Midbrain (tissue), 1 donor: Measurements from ENCODE around the gene TBC1D13.
A peak's percentile ranks its signal among the peaks of the same experiment; 100 is the strongest.
"Not testable (repeated sequence)": the region's sequence is repeated elsewhere in the genome, so short reads cannot be mapped to it uniquely, and the experiment has no call there.

Experiments
- DNase-seq: peaks from one replicate; lab custom pipeline; 2025; lab: John Stamatoyannopoulos, UW

The TBC1D13 gene

DNA sequence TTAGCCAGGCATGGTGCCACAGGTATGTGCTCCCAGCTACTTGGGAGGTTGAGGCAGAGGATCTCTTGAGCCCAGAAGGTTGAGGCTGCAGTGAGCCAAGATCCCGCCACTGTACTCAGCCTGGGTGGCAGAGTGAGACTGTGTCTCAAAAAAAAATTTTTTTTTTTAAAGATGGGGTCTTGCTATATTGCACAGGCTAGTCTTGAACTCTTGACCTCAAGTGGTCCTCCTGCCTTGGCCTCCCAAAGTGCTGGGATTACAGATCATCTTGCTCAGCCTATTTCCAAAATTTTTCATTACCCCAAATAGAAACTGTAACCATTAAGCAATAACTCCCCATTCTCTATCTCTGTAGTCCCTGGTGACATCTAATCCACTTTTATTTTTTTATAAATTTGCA, 4.4 kb upstream of the TBC1D13 start:
- DNase-seq = no peak

DNA sequence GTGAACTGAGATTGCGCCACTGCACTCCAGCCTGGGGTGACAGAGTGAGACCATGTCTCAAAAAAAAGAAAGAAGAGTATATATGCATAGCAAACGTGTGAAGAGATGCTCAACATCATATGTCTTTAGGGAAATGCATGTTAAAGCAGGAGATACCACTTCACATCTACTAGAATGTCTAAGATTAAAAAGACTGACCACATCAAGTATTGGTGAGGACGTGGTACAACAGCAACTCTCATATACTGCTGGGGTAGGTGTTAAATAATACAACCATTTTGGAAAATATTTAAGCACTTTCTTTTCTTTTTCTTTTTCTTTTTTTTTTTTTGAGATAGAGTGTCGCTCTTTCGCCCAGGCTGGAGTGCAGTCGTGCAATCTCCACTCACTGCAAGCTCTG, 1.6 kb upstream of the TBC1D13 start:
- no peak for DNase-seq

DNA sequence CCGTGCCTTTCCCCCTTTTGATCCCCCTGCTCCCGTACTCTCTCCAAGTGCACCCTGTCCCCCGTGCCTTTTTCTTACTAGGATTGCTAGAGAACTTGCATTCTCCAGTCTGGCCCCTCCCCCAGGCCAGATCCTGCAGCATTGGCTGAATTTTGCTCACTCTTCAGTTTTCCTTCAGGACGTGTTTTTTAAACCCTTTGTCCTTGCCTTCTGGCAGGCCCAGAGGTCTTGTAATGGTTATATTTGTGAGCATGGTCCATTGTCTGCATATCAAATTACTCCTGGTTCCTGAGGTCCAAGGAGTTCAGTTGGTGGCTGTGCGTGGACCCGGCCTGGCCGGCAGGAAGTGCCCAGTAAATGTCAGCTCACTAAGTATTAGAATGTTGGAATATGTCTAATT, 606 bp downstream of the TBC1D13 start:
- no peak for DNase-seq

DNA sequence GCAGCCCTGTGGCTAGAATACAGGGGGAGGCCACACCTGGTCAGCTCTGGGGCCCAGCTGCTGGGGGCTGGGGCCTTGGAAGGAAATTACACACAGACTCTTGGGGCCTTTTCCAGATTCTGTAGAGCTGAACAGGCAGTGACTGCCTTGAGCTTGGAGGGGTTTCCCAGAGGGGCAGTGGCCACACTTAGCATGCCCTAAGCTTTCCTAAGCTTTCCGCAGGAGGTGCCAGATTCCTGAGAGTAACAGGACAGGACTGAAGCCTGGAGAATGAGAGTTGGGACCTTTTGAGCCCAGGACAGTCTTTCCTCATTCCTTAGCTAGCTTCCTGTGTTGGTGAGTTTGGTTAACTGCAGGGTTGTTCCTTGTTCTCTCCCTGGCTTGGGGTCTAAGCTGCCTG, 1.4 kb downstream of the TBC1D13 start:
- no peak for DNase-seq

DNA sequence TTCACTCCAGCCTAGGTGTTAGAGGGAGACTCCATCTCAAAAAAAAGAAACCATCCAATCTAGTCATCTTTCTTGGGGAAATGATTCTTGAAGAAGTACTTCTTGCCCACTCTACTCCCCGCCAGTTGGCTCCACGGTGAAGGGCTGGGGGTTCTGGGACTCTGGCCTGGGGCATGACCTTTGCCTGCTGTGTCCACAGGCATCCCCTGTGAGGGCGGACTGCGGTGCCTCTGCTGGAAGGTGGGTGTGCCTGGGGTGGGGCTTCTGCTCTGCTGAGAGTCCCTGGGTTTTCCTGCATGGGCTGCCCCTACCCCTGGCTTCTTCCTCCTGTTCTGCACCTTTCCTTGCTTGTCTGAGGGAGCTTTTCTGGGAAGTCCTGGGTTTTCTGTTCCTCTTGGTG, 3.5 kb downstream of the TBC1D13 start:
- no peak for DNase-seq

DNA sequence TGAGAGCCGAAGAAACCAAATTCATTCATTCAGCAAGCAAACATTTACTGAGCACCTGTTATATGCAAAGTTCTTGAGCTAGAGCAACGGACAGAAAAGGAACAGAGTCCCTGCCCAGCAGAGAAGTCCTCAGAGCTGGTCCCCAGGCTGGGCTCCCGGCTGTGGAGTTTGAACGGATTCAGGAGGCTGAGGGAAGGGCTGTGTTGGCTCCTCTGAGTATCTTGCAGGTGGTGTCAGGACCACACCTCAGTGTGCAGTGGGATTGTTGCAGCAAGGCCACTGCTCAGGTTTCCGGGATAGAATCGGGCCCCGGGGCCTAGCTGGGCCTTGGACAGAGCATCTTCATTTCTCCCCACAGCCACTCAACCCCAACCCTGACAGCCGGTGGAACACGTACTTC, 5.1 kb downstream of the TBC1D13 start:
- no peak for DNase-seq

DNA sequence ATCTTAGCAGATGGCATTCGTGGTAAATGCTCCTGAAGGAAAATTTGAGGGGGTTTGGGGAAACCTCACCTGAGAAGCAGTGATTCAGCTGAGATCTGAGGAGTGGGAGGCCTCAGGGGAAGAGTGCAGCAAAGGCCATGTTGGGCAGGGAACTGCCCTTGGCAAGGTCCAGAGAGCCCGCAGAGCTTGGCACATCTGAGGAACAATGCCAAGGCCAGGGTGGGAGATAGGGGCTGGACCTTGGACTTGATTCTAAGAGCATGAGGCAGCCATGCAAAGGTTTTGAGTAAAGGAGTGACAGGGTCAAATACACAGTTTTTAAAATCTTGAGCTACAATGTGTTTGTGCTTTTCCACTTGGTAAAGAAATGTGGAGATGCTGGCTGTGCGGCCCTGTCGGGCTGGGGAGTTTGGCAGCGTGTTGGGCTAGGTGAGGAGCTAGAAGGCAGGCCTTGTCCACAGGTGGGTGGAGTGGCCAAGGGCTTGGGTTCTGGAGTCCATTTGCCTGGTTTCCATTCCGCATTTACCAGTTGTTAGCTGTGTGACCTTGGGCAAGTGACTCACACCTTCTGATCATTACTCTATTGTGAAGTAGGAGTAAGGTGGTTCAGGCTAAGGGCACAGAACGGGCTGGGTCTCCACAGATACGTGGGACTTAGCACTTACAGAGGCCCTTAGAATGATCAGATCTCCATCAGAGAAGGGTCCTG, 6.1 kb downstream of the TBC1D13 start:
- no peak for DNase-seq

DNA sequence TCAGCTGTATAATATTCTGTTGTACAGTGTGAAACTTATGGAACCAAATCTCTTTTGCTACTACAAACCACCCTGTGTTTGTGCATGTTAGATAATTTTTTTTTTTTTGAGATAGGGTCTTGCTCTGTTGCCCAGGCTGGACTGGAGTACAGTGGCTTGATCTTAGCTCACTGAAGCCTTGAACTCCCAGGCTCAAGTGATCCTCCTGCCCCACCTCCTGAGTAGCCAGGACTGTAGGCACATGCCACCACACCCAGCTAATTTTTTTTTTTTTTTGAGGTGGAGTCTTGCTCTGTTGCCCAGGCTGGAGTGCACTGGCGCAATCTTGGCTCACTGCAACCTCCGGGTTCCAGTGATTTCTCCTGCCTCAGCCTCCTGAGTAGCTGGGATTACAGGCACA, 7.9 kb downstream of the TBC1D13 start:
- not testable (repeated sequence) for DNase-seq

DNA sequence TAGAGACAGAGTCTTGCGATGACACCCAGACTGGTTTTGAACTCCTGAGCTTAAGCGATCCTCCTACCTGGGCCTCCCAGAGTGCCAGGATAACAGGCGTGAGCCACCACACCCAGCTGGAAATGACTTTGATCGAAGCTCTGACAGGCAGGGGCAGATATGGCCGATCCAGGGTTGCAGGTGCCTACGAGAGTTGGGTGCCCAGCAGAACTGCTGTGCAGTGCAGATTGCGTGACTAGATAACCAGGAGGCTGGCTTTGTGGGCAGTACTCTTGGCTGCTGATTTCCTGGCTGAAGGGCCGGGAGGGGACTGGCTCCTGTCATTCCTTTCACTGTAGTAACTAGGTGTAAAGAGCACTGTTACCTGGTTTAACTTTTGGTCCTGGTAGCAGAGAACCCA, 11.8 kb downstream of the TBC1D13 start:
- DNase-seq = no peak

DNA sequence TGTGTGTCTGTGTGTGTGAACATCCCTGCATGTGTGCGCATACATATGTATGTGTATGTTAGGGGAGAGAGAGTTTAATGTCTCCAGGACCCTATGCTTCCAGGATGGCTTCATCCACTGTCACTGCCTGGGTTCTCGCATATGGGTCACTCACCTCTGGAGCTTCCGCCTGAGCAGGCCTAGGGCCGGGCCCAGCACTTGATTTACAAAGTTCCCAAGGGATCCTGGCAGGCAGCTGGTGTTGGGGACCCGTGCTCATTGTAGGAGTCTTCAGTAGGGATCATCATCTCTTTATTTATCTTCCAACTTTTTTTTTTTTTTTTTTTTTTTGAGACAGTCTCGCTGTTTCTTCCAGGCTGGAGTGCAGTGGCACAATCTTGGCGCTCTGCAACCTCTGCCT, 13.0 kb downstream of the TBC1D13 start:
- DNase-seq = no peak

DNA sequence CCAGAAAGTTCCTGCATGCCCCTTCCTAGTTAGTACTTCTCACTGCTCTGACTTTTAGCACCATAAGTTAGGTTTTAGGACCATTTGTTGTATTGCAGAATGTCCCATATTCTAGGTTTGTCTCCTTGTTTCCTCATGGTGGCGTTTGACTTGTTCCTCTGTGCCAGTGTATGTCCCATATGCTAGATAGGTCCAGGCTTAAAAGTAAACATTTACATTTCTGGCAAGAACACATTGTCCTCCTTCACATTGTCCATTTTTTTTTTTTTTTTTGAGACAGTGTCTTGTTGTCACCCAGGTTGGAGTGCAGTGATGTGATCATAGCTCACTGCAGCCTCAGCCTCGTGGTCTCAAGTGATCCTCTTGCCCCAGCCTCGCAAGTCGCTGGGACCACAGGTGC, 15.4 kb downstream of the TBC1D13 start:
- DNase-seq = no peak

DNA sequence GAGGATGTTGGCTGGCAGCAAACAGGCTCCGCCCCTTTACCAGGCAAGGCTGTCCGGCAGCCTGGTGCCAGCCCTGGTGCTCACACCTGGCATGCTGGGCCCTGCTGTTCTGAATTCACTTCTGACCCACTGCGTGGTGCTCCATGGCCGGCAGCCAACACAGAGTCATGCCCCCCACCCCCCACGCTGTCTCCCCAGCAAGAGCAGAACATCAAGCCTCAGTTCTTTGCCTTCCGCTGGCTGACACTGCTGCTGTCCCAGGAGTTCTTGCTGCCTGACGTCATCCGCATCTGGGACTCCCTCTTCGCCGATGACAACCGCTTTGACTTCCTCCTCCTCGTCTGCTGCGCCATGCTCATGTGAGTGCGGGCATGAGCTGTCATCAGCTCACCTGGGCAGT, 18.6 kb downstream of the TBC1D13 start:
- DNase-seq = peak; percentile 42

DNA sequence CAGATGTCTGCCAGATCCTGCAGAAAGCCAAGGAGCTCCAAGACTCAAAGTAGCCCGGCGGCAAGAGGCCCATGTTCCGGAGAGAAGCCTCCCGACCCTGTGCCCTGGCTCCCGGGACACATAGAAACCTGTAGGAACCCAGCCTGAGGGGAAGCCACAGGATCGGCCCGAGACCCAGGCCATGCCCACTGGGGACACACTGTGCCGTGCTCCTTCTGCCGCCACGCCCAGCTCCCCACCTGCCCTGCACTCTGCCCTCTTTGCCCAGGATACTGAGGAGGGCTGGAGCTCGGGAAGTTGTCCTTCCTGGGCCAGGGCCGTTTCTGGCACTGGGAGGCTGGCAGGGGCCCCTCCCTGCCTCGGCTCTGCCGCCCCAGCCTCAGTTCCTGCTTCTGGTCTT, 20.8 kb downstream of the TBC1D13 start:
- no peak for DNase-seq

DNA sequence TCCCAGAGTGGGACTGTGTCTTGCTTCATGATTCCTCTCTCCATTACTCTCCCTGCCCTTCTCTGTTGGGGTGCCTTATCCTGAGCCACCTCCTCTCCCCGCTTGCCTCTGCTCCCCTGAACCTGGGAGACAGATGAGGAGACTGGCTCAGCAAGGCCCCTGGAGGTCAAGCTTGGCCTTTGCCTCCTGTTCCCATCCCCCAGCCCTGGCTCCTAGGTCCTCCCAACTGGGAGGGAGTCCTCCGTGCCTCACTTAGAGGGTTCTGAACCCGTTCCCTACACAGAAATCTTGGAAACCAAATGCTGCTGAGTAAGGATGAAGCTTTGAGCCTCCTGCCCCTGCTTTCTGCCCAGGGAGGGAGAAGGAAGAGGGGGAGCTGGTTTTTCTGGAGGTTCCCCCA, 21.5 kb downstream of the TBC1D13 start:
- no peak for DNase-seq

DNA sequence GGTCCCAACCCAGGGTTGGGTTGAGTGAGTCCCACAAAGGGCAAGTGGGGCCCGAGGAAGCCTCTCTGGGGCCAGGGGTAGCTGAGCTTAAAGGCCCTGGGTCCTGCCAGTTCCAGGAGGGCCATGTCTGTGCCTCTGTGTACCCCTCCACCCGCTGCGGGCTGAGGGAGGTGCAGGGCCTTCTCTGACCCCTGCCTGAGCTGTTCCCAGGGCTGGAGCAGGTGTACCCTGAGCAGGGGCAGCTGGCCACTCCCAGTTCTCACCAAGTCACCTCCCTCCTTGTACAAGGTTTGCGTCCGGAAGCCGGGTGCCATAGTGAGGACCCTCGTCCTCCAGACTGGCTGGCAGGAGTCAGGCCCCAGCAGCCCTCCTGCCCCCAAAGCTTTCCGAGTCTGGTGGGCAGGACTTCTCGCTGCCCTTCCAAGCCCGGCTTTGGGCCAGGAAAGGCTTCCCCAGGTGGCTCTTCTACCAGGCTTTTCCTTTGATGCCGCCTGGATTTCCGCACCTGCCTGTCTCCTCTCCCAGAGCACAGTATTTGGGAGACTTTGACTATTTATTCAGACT, 22.1 kb downstream of the TBC1D13 start:
- no peak for DNase-seq

DNA sequence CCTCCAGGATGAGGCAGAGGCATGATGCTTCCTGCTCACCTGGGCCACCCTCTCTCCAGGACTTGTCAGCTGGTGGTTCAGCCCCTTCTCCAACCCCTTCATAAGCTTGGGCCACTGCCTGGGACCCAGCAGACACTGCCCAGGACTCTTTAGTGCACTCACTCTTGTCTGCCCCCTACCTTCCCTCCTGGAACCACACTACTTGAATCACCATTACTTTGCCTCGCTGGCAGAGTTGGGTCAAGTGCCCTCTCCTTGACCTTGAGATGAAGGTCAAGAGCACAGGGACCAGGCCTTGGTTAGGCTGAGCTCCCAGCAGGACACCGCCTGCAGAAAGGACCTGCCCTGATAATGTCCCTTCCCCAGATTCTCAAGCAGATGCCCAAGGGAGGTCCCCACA, 22.8 kb downstream of the TBC1D13 start:
- no peak for DNase-seq

DNA sequence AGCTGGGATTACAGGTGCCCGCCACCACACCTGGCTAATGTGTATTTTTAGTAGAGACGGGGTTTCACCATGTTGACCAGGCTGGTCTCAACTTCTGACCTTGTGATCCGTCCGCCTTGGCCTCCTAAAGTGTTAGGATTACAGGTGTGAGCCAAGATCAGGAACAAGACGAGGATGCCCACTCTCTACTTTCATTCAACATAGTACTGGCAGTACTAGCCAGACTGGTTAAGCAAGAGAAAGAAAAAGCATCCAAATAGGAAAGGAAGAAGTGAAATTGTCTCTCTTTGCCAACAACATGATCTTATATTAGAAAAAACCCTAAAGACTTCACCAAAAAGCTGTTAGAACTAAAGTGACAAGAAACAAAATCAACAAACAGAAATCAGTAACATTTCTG, 23.8 kb downstream of the TBC1D13 start:
- DNase-seq = no peak

DNA sequence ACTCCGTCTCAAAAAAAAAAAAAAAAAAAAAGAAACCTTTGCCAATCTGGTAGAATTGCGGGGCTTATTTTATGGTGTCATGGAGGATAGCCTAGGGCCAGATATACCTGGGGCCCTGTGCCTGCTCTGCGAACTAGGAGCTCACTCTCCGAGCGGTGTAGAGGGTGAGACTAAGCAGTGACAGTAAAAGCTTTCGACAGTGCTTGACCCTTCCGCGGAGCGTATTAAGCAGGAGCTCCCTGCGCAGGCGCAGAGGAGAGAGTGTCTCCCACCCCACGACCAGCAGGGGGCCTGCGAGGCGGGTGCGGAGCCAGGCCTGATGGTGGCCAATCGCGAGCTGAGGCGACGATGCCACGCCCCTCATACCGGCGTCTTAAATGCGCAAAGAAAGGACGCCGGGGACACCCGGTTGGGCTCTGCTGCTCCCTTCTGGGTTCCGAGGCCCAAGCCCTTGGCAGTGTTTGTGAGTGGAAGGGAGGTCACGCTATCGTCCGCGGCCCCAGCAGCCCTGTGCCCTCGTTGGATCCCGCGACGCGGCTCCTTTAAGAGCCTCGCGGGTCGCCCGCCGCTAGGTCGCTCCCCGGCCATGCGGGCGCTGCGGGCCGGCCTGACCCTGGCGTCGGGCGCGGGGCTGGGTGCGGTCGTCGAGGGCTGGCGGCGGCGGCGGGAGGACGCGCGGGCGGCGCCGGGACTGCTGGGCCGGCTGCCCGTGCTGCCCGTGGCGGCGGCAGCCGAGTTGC, 31.2 kb downstream of the TBC1D13 start, which contains the start of gene ENDOG:
Gene ENDOG (plus strand): TSS at position 402 of the 740 bp plus-strand sequence. CDS start 185 bp downstream, at position 587.
- DNase-seq = peak; percentile 98

DNA sequence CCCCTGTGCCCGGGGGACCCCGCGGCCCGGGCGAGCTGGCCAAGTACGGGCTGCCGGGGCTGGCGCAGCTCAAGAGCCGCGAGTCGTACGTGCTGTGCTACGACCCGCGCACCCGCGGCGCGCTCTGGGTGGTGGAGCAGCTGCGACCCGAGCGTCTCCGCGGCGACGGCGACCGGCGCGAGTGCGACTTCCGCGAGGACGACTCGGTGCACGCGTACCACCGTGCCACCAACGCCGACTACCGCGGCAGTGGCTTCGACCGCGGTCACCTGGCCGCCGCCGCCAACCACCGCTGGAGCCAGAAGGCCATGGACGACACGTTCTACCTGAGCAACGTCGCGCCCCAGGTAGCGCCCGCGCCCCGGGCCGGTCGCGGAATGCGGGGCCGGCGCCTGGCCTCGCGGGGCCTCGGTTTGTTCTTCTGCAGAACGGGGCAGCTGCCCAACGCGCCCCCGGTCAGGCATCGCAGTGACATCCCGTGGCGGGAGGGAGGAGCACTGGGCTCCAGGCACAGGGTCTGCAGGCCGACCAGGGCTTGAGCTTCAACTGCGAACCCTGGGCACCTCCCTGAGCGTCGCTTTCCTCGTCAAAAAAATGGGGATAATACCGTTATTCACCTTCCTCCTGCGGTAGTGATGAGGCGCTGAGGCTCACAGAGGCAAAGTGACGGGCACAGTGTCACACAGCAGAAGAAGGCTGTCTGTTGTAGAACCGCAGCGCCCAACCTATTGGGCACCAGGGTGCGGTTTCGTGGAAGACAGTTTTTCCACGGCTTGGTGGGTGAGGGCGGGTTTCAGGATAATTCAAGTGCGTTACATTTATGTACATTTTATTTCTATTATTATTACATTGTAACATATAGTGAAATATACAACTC, 32.0 kb downstream of the TBC1D13 start:
- peak; percentile 39 for DNase-seq

DNA sequence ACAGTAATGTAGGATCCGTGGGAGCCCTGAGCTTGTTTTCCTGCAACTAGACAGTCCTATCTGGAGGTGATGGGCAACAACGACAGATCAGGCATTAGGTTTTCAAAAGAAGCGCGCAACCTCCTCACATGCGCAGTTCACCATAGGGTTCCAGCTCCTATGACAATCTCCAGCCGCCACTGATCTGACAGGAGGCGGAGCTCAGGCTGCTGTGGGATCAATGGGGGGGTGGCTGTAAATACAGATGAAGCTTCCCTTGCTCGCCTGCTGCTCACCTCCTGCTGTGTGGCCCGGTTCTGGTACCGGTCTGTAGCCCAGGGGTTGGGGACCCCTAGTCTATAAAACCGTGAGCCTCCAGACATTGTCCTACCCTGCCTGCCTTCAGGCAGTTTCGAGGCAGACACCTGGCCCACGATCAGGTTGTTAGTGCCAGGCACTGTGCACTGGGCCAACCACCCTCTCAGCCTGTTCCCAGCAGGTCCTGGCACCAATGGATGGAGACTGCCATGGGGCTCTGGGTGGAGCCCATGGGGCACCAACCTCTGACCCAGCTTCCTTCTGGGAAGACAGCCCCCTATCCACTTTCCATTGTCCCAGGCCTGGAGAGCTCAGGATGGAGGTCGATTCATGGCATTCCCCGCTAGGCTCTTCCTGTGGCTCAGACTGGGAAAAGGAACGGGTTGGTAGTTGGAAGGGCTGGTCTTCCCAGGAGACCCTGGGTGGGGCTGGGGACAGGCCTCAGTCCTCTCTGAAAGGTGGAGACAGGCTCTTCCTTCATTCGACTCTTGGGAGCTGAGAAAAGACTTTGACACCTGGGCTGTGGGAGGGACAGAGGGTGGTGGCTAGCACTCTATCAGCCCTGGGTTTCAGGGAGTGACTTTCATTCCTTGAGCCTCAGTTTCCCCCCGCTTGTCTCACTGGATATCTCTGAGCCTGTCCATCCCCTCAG, 32.9 kb downstream of the TBC1D13 start:
- peak; percentile 19 for DNase-seq
